OCI-LY7 (cell line): ENCODE results near the gene ARHGAP26. TPM values are rescaled to one million over a fixed set of nuclear protein-coding genes. Genes with fewer than 3 reads are reported as not detected.

ENCODE experiments used
- BruUV-seq: library from RNA; stranded (reverse); fragments of 400-500 nt; replicated peaks from 2 replicates; lab custom pipeline; 2021; lab: Mats Ljungman, UMichigan
- CTCF ChIA-PET: fragments of 300-600 bp; sonication (Branson Sonifier 250); formaldehyde crosslinking; loops from one replicate; lab custom pipeline; 2022; ENCODE audit warnings: antibody characterized with exemption; ENCODE audit not compliant: unreplicated experiment; lab: Charles Lee
- POLR2A ChIA-PET: fragments of 300-600 bp; sonication (Branson Sonifier 250); formaldehyde crosslinking; loops from one replicate; lab custom pipeline; 2022; ENCODE audit warnings: antibody characterized with exemption; lab: Charles Lee
- DNase-seq: peaks from one replicate; pipeline ENCODE4 v3.0.0-alpha.2; 2015; ENCODE audit warnings: low spot score
- H2AFZ ChIP-seq: fragments of 200-600 bp; sonication (generic), shearing (Covaris generic); 2 replicates; pipeline ENCODE4 v1.6.1; 2014; ENCODE audit warnings: mild to moderate bottlenecking, antibody characterized with exemption, low read length, moderate library complexity
- H3K27ac ChIP-seq: fragments of 200-600 bp; sonication (generic); 2 replicates; pipeline ENCODE4 v1.5.1; 2014; ENCODE audit warnings: mixed run types, low read depth, mild to moderate bottlenecking, moderate library complexity, low read length, inconsistent platforms; ENCODE audit not compliant: poor library complexity, severe bottlenecking
- H3K36me3 ChIP-seq: fragments of 200-600 bp; sonication (generic); 2 replicates; pipeline ENCODE4 v1.6.1; 2014; ENCODE audit warnings: mild to moderate bottlenecking, antibody characterized with exemption, low read length, moderate library complexity, mixed read lengths; ENCODE audit not compliant: insufficient read depth
- H3K4me1 ChIP-seq: fragments of 200-600 bp; sonication (generic); 2 replicates; pipeline ENCODE4 v1.5.1; 2014; ENCODE audit warnings: mild to moderate bottlenecking, low read length; ENCODE audit not compliant: insufficient read depth, poor library complexity, severe bottlenecking
- H3K4me2 ChIP-seq: fragments of 200-600 bp; sonication (generic); 2 replicates; pipeline ENCODE4 v1.6.1; 2014; ENCODE audit warnings: mild to moderate bottlenecking, low read length
- H3K4me3 ChIP-seq: fragments of 200-600 bp; sonication (generic); 2 replicates; pipeline ENCODE4 v1.5.1; 2014; ENCODE audit warnings: mild to moderate bottlenecking, low read depth, low read length; ENCODE audit not compliant: poor library complexity, severe bottlenecking
- H3K79me2 ChIP-seq: fragments of 200-600 bp; sonication (generic); 2 replicates; pipeline ENCODE4 v1.6.1; 2016; ENCODE audit warnings: low read depth, mild to moderate bottlenecking, low read length, moderate library complexity, mixed read lengths; ENCODE audit not compliant: insufficient read depth
- H3K9me2 ChIP-seq: fragments of 200-600 bp; sonication (generic); 2 replicates; pipeline ENCODE4 v1.6.1; 2016; ENCODE audit warnings: mild to moderate bottlenecking, low read length, mixed read lengths; ENCODE audit not compliant: insufficient read depth
- H3K9me3 ChIP-seq: fragments of 200-600 bp; sonication (generic); 2 replicates; pipeline ENCODE4 v1.6.1; 2014; ENCODE audit warnings: mild to moderate bottlenecking, mixed run types, low read length, mixed read lengths
- H4K20me1 ChIP-seq: fragments of 200-600 bp; sonication (generic); 2 replicates; pipeline ENCODE4 v1.6.1; 2014; ENCODE audit warnings: mild to moderate bottlenecking, antibody characterized with exemption, low read length, moderate library complexity, mixed read lengths; ENCODE audit not compliant: insufficient read depth
- CTCF ChIP-seq: fragments of 200-600 bp; sonication (generic); conservative IDR thresholded peaks from 2 replicates; pipeline ENCODE4 v1.5.1; 2014; ENCODE audit warnings: mild to moderate bottlenecking, antibody characterized with exemption, low read length, moderate library complexity, mixed read lengths
- EZH2phosphoT487 ChIP-seq: fragments of 200-600 bp; sonication (generic); IDR thresholded peaks from 2 replicates; pipeline ENCODE4 v1.6.1; 2018; ENCODE audit warnings: low read depth, borderline replicate concordance, mild to moderate bottlenecking, mixed run types, antibody characterized with exemption, low read length, moderate library complexity, mixed read lengths
- intact Hi-C: fragments of 100-400 bp; cut with micrococcal nuclease; formaldehyde crosslinking; loops from one replicate; pipeline ENCODE4 v1.10.0; 2022; ENCODE audit not compliant: unreplicated experiment
- total RNA-seq, 2 experiments: library from RNA; depleted of rRNA in 1 of 2; stranded (reverse); fragments of >200 nt in 1 of 2; shearing (Covaris generic) in 1 of 2; gene quantifications; 2 replicates each; pipeline ENCODE4 v1.2.3, GENCODE V29; 2014 to 2022

Gene ARHGAP26
- total RNA-seq, 2 experiments from 2014 or later, result 7.0 to 19.1 TPM

- Histone ChIP-seq H3K4me1 (no peaks in the 10 kb centered on the region), H4K20me1 (no peaks in the 10 kb centered on the region), H2AFZ (no peak overlapping the region), H3K4me2 (no peak overlapping the region), H3K79me2 (no peaks in the 10 kb centered on the region), H3K9me2 (no peaks in the 10 kb centered on the region), H3K36me3 (no peaks in the 10 kb centered on the region), H3K27ac (no peak overlapping the region), H3K4me3 (no peak overlapping the region), H3K9me3 (no peaks in the 10 kb centered on the region)
- no TSS peak for BruUV-seq
- POLR2A ChIA-PET, result interaction anchor here (0.5 to 1.0 kb wide), 2 partner anchors 500 to 776 kb away, joined by 3 read pairs; no protein-coding TSS in a partner anchor
- no peak for DNase-seq
- intact Hi-C loops, result no loop called here
- CTCF ChIA-PET, result no interaction called here
- TF ChIP-seq CTCF (no peak), EZH2phosphoT487 (no peak)
These were observed 478.8 kb downstream of the ARHGAP26 start for GRCh38 chr5:143248822-143249579.

- ChIA-PET POLR2A (interaction anchor here (0.5 kb wide), 1 partner anchor 36 kb away, joined by 3 read pairs; no protein-coding TSS in a partner anchor), CTCF (no interaction called here)
- Histone ChIP-seq H3K4me3 (no peak overlapping the region), H3K4me1 (no peaks in the 10 kb centered on the region), H2AFZ (no peak overlapping the region), H3K4me2 (no peak overlapping the region), H4K20me1 (no peaks in the 10 kb centered on the region), H3K27ac (no peak overlapping the region), H3K9me2 (no peaks in the 10 kb centered on the region), H3K9me3 (no peaks in the 10 kb centered on the region), H3K79me2 (no peaks in the 10 kb centered on the region), H3K36me3 (no peaks in the 10 kb centered on the region)
- no peak for DNase-seq
- no peak for TF ChIP-seq EZH2phosphoT487
- no peak for TF ChIP-seq CTCF
- BruUV-seq, result no TSS peak
- intact Hi-C loops, result no loop called here
These were observed 479.7 kb downstream of the ARHGAP26 start for GRCh38 chr5:143249851-143250250.

GRCh38 chr5:143251190-143251589 is 481.0 kb downstream of the ARHGAP26 start:
- CTCF ChIA-PET, result no interaction called here
- no peaks in the 10 kb centered on the region for H4K20me1 ChIP-seq
- no peaks in the 10 kb centered on the region for H3K36me3 ChIP-seq
- H3K27ac ChIP-seq, result no peak overlapping the region
- no peaks in the 10 kb centered on the region for H3K4me1 ChIP-seq
- H3K4me3 ChIP-seq, result no peak overlapping the region
- no peaks in the 10 kb centered on the region for H3K79me2 ChIP-seq
- H2AFZ ChIP-seq, result no peak overlapping the region
- no TSS peak for BruUV-seq
- no peak overlapping the region for H3K4me2 ChIP-seq
- no peak for DNase-seq
- H3K9me2 ChIP-seq, result no peaks in the 10 kb centered on the region
- TF ChIP-seq EZH2phosphoT487 (no peak), CTCF (no peak)
- intact Hi-C loops, result no loop called here
- no peaks in the 10 kb centered on the region for H3K9me3 ChIP-seq
- POLR2A ChIA-PET, result no interaction called here
